Inflammatory macrophage treated with lipopolysaccharide for 4 hours (primary cell): ENCODE results near the gene MNDA.
A peak's percentile ranks its signal among the peaks of the same experiment; 100 is the strongest.

ENCODE experiments used
- DNase-seq: peaks from one replicate; pipeline ENCODE4 v3.0.0-alpha.2; 2020

MNDA gene

GRCh38 chr1:158830904-158831507, at the start of gene MNDA:
TSS of gene MNDA (plus strand) at chr1:158831351. CDS start at chr1:158842154, 10,803 bp downstream.
- DNase-seq = peak; percentile 98

- DNase-seq = no peak
These were observed 37.5 kb upstream of the MNDA start for GRCh38 chr1:158793604-158794003.

GRCh38 chr1:158794247-158794646, 36.9 kb upstream of the MNDA start:
- DNase-seq = no peak

- no peak for DNase-seq
These were observed 32.6 kb upstream of the MNDA start for GRCh38 chr1:158798531-158798930.

- peak; percentile 77 for DNase-seq
These were observed 31.5 kb upstream of the MNDA start for GRCh38 chr1:158799689-158800088.

GRCh38 chr1:158800526-158800925, 30.6 kb upstream of the MNDA start:
- DNase-seq = peak; percentile 48

- peak; percentile 31 for DNase-seq
These were observed 29.8 kb upstream of the MNDA start for GRCh38 chr1:158801396-158801795.

GRCh38 chr1:158803678-158804077, 27.5 kb upstream of the MNDA start:
- no peak for DNase-seq

- no peak for DNase-seq
These were observed 24.1 kb upstream of the MNDA start for GRCh38 chr1:158806916-158807536.

GRCh38 chr1:158809256-158809655, 21.9 kb upstream of the MNDA start:
- peak; percentile 77 for DNase-seq

- peak; percentile 93 for DNase-seq
These were observed 21.3 kb upstream of the MNDA start for GRCh38 chr1:158809862-158810261.

GRCh38 chr1:158810311-158810710, 20.8 kb upstream of the MNDA start:
- peak; percentile 40 for DNase-seq

GRCh38 chr1:158812336-158812735, 18.8 kb upstream of the MNDA start:
- DNase-seq = peak; percentile 64

- DNase-seq = peak; percentile 61
These were observed 18.0 kb upstream of the MNDA start for GRCh38 chr1:158813164-158813563.

- no peak for DNase-seq
These were observed 16.2 kb upstream of the MNDA start for GRCh38 chr1:158814970-158815369.

GRCh38 chr1:158818560-158818959, 12.6 kb upstream of the MNDA start:
- DNase-seq = peak; percentile 53

- DNase-seq = peak; percentile 42
These were observed 12.1 kb upstream of the MNDA start for GRCh38 chr1:158818975-158819431.

GRCh38 chr1:158819461-158820443, 11.4 kb upstream of the MNDA start:
- peak; percentile 52 for DNase-seq

- DNase-seq = no peak
These were observed 9.4 kb upstream of the MNDA start for GRCh38 chr1:158821723-158822122.

- DNase-seq = peak; percentile 59
These were observed 975 bp upstream of the MNDA start for GRCh38 chr1:158830074-158830677.

GRCh38 chr1:158833264-158833663, 2.1 kb downstream of the MNDA start:
- DNase-seq = peak; percentile 89

GRCh38 chr1:158836038-158836437, 4.9 kb downstream of the MNDA start:
- DNase-seq = no peak

GRCh38 chr1:158838660-158839059, 7.5 kb downstream of the MNDA start:
- DNase-seq = no peak
